Body of pancreas (tissue), 4 donors: Measurements from ENCODE around the gene TMEM240. TPM values are rescaled to one million over a fixed set of nuclear protein-coding genes. Genes with fewer than 3 reads are reported as not detected.

Source experiments
- ATAC-seq: fragments of 150-250 bp; one replicate; pipeline ENCODE4 v1.9.1; 2016
- DNase-seq, 4 donors: peaks; one replicate each; pipeline ENCODE4 v3.0.0-alpha.2; 2019
- H3K27ac ChIP-seq, 4 donors: fragments of 200-600 bp; sonication (generic); 1 replicate in 3 of 4; 2 replicates in 1 of 4; pipeline versions ENCODE4 v1.5.1 to v1.6.1; 2016 to 2019; ENCODE audit warnings: mild to moderate bottlenecking in 1 of 4, mixed read lengths in 1 of 4, moderate library complexity in 1 of 4
- H3K27me3 ChIP-seq, 2 donors: fragments of 200-600 bp; sonication (generic); one replicate each; pipeline ENCODE4 v1.6.0; 2016; ENCODE audit warnings: mild to moderate bottlenecking in 1 of 2
- H3K36me3 ChIP-seq, 2 donors: fragments of 200-600 bp; sonication (generic); replicated peaks in 1 of 2; 2 replicates each; pipeline ENCODE4 v1.5.1; 2016; ENCODE audit warnings: low read depth in 2 of 2; ENCODE audit not compliant: insufficient read depth in 1 of 2
- H3K4me1 ChIP-seq: fragments of 200-600 bp; sonication (generic); one replicate; pipeline ENCODE4 v1.6.0; 2016
- H3K4me3 ChIP-seq, 2 donors: fragments of 200-600 bp; sonication (generic); 1 replicate in 1 of 2; 2 replicates in 1 of 2; pipeline ENCODE4 v1.5.1; 2016 to 2019
- H3K9me3 ChIP-seq, 3 donors: fragments of 200-600 bp; sonication (generic); 1 replicate in 2 of 3; 2 replicates in 1 of 3; pipeline ENCODE4 v1.5.1; 2016
- CTCF ChIP-seq, 7 experiments: fragments of 450-650 bp in 4 of 7; fragments of 200-600 bp in 3 of 7; sonication (generic) in 3 of 7; IDR thresholded peaks; one replicate each; pipeline ENCODE4 v1.5.1; 2016 to 2019; ENCODE audit warnings: antibody characterized with exemption in 7 of 7
- POLR2A ChIP-seq, 3 donors: fragments of 450-650 bp; IDR thresholded peaks; one replicate each; pipeline ENCODE4 v1.6.1; 2016; ENCODE audit warnings: antibody characterized with exemption in 3 of 3, mild to moderate bottlenecking in 2 of 3
- WGBS, 2 donors: methylation state at CpG; one replicate each; pipeline ENCODE4 v1.1.5; 2017; 5-methylcytosine and 5-hydroxymethylcytosine counted together
- intact Hi-C: fragments of 100-400 bp; cut with DNase I; formaldehyde crosslinking; loops from one replicate; pipeline ENCODE4 v1.15.1; 2023
- total RNA-seq, 2 donors: library from RNA; depleted of rRNA; stranded (reverse); fragments of >200 nt; gene quantifications; one replicate each; pipeline ENCODE4 v1.1.0, GENCODE V29; 2016

Gene TMEM240
- total RNA-seq, 2 donors from 2014 or later: 1.0 to 3.6 TPM

GRCh38 chr1:1567891-1568291, 27.5 kb upstream of the TMEM240 start:
- DNase-seq: no peak

GRCh38 chr1:1567152-1567875, 26.9 kb upstream of the TMEM240 start:
- peaks cover 22% of the 10 kb centered on the region for H3K4me1 ChIP-seq
- no peak for DNase-seq

More at GRCh38 chr1:1567891-1568291, 27.5 kb upstream of the TMEM240 start:
- peaks cover 27% of the 10 kb centered on the region for H3K4me1 ChIP-seq
- no peaks in the 10 kb centered on the region for H3K27me3 ChIP-seq
- H3K4me3 ChIP-seq: no peak overlapping the region
- WGBS, 2 donors: 68 to 78% methylated on average over 10 of the region's 10 CpGs
- H3K9me3 ChIP-seq: no peaks in the 10 kb centered on the region
- ATAC-seq: no peak
- H3K36me3 ChIP-seq: peaks cover 0 to 8% of the 10 kb centered on the region in 2 donors
- no peak for TF ChIP-seq POLR2A (IDR thresholded peaks at IDR 0.05)
- TF ChIP-seq CTCF (IDR thresholded peaks at IDR 0.05): no peak
- intact Hi-C loops: no loop called here
- H3K27ac ChIP-seq: no peak overlapping the region

GRCh38 chr1:1565340-1565739, 24.9 kb upstream of the TMEM240 start:
- no peak for TF ChIP-seq POLR2A (IDR thresholded peaks at IDR 0.05)
- TF ChIP-seq CTCF (IDR thresholded peaks at IDR 0.05): no peak
- peaks cover 10% of the 10 kb centered on the region for H3K4me1 ChIP-seq

More at GRCh38 chr1:1567152-1567875, 26.9 kb upstream of the TMEM240 start:
- WGBS, 2 donors: 89 to 92% methylated on average over 27 to 31 of the region's 31 CpGs
- Histone ChIP-seq H3K27me3 (no peaks in the 10 kb centered on the region), H3K36me3 (peaks cover 0 to 14% of the 10 kb centered on the region in 2 donors), H3K27ac (no peak overlapping the region), H3K4me3 (no peak overlapping the region), H3K9me3 (no peaks in the 10 kb centered on the region)
- intact Hi-C loops: no loop called here
- no peak for TF ChIP-seq CTCF (IDR thresholded peaks at IDR 0.05)
- no peak for TF ChIP-seq POLR2A (IDR thresholded peaks at IDR 0.05)
- ATAC-seq: no peak

GRCh38 chr1:1564268-1564667, 23.8 kb upstream of the TMEM240 start:
- H3K4me1 ChIP-seq: no peaks in the 10 kb centered on the region
- no peak for DNase-seq
- no peaks in the 10 kb centered on the region for H3K27me3 ChIP-seq
- H3K4me3 ChIP-seq: no peak overlapping the region
- H3K27ac ChIP-seq: no peak overlapping the region
- no peaks in the 10 kb centered on the region for H3K9me3 ChIP-seq
- ATAC-seq: no peak
- WGBS, 2 donors: 85 to 88% methylated on average over 14 to 19 of the region's 19 CpGs
- intact Hi-C loops: no loop called here
- peaks cover 0 to 20% of the 10 kb centered on the region in 2 donors for H3K36me3 ChIP-seq
- TF ChIP-seq CTCF (IDR thresholded peaks at IDR 0.05) (no peak), POLR2A (IDR thresholded peaks at IDR 0.05) (no peak)

More at GRCh38 chr1:1565340-1565739, 24.9 kb upstream of the TMEM240 start:
- no peaks in the 10 kb centered on the region for H3K27me3 ChIP-seq
- no peak overlapping the region for H3K4me3 ChIP-seq
- DNase-seq (no peak), ATAC-seq (no peak)
- no peak overlapping the region for H3K27ac ChIP-seq
- H3K36me3 ChIP-seq: peaks cover 0 to 20% of the 10 kb centered on the region in 2 donors
- intact Hi-C loops: no loop called here
- WGBS, 2 donors: 91 to 92% methylated on average over 9 to 10 of the region's 10 CpGs
- no peaks in the 10 kb centered on the region for H3K9me3 ChIP-seq

GRCh38 chr1:1563688-1564087, 23.3 kb upstream of the TMEM240 start:
- Histone ChIP-seq H3K27ac (no peak overlapping the region), H3K27me3 (no peaks in the 10 kb centered on the region), H3K9me3 (no peaks in the 10 kb centered on the region), H3K4me1 (no peaks in the 10 kb centered on the region), H3K36me3 (peaks cover 0 to 20% of the 10 kb centered on the region in 2 donors), H3K4me3 (no peak overlapping the region)
- ATAC-seq: no peak
- intact Hi-C loops: no loop called here
- TF ChIP-seq CTCF (IDR thresholded peaks at IDR 0.05) (no peak), POLR2A (IDR thresholded peaks at IDR 0.05) (no peak)
- WGBS, 2 donors: 92 to 96% methylated on average over 12 of the region's 12 CpGs
- DNase-seq: no peak
